Measurements from ENCODE around the gene TRIM24.

TRIM24 gene

DNA sequence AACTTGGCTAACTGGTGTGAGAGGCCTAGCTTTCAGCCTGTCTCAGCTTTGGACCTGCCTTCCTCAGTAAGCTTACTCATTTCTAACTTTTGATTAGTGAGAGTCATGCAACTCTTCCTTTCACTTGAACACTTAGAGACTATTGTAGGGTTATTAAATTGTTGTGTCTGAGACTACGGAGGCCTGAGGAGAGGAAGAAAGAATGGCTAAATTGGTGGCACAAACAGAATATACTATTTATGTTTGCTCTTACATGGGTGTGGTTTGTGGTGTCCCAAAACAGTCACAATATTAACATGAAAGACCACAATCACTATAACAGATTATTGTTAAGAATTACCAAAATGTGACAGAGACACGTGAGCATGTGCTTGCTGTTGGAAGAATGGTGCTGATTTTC lies 82.1 kb downstream of the TRIM24 start:
- no peak for DNase-seq

DNA sequence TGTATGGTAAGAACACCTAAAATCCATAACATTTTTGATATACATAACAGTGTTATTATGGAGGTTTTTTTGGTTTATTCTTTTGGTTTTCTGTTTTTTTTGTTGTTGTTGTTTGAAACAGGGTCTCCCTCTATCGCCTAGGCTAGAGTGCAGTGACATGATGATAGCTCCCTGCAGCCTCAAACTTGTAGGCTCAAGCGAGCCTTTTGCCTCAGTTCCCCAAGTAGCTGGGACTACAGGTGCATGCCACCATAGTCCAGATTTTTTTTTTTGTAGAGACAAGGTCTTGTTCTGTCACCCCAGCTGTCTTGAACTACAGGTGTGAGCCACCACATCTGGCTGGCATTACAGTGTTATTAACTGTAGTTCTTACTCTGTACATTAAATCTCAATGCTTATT lies 83.7 kb downstream of the TRIM24 start:
- DNase-seq: no peak

DNA sequence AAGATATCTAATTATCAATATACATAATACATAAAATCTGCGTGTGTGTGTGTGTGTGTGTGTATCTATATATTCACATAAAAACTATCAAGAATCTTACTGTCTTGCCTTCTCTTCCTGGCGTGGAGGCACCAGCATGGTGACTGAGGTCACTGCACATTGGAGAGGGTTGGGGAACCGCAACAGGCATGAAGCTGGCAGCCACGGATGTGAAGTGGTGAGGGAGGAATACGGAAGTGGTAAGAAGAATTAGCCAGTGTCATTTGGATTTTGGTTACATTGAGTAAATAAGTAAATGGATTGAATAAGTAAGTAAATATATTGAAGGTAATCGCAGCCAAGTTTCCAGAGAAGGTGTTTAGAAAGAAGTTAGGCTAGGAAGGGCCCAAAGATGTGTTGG lies 85.1 kb downstream of the TRIM24 start:
- DNase-seq: no peak

DNA sequence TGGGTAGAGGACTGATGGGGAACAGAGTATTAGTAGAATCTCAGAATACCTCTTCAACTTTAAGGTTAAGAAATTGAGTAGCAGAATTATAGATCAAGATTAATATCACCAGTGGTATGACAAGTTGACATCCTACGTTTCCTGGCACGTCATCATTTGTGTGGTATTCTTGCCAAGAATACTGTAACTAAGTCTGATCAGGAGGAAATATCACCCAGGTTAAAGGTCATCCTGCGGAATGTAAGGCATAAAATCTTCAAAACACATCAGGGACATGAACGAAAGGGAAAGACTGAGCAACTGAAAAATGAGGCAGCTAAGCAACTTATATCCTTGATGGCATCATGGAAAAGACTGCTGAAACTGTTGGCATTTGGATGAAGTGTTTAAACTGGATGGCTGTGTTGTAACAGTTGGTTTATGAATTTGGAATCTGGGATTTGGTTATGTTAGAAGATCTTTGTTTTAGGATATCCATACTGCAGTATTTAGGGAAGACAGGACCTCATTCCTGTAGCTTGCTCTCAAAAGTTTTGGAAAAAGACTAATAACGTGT lies 86.1 kb downstream of the TRIM24 start:
- DNase-seq: no peak

DNA sequence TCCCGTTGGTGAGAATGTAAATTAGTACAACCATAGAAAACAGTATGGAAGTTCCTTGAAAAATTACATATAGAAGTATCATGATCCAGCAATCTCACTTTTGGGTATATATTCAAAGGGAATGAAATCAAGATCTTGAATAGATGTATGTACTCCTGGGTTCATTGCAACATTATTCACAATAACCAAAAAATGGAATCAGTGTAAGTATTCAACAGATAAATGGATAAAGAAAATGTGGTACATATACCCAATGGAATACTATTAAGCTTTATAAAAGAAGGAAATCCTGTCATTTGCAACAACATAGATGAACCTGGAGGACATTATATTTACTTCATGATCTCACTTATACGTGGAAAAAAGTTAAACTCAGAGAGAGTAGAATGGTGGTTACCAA lies 86.8 kb downstream of the TRIM24 start:
- DNase-seq: no peak

DNA sequence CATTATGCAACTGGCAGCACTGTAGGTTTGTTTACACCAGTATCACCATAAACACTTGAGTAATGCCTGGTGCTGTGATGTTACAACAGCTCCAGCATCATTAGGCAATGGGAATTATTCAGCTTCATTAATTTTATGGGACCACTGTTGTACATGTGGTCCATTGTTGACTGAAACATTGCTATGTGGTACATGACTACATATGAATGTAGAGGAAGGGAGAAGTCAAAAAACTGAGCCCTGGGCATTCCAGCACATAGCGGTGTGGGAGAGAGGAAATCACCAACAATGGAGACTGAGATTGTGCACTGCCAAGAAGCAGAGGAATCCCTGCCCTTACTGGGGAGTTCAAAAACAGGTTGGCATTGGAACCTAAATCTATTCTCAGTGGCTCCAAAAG lies 89.0 kb downstream of the TRIM24 start:
- DNase-seq: no peak

DNA sequence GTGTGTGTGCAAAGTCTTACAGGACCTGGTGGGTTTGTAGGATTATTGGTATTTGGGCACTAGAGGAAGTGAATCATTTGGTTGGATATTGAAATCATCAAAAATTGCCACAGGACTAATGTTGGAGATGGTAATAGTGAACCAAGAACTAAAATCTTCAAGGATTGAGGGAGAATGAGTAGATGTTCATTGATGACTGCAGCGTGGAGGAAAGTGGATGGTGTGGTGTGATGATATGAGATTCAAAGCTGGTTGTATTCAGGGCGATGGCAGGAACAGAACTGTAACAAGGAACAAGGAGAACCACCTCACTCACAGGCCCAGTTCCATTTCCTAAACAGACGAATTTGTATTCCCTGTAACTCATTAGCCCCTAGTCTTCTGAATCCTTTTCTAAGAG lies 90.3 kb downstream of the TRIM24 start:
- no peak for DNase-seq

DNA sequence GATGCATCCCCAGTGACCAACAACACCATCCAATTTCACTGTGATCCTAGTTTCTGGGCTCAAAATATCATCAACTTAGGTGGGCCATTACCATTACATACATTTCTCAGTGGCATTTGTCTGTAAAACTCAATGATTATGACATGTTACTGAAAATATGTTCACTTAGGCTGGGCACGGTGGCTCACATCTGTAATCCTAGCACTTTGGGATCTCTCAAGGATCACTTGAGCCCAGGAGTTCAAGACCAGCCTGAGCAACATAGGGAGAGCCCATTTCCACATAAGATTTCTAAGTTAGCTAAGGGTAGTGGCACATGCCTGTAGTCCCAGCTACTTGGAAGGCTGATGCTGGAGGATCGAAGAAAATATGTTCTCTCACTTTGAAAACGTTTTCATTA lies 91.0 kb downstream of the TRIM24 start:
- DNase-seq: no peak

DNA sequence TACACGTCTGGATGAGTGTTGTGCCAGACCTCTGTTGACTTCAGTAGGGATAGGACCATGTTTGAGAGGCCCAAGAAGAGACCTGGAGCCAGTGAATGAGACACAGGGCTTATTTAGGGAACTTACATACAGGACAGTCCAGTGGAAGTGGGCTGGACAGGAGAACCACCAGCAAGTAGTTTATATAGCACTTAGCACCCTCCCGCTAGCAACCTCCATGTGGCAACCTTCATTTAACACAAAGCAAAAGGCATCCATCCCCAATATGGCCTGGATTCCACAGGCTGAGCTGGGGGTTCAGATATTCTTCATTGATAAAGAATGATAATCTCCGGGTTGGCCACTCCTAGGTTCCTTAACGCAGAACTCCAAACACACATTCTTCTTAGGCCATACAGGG lies 93.7 kb downstream of the TRIM24 start:
- DNase-seq: no peak

DNA sequence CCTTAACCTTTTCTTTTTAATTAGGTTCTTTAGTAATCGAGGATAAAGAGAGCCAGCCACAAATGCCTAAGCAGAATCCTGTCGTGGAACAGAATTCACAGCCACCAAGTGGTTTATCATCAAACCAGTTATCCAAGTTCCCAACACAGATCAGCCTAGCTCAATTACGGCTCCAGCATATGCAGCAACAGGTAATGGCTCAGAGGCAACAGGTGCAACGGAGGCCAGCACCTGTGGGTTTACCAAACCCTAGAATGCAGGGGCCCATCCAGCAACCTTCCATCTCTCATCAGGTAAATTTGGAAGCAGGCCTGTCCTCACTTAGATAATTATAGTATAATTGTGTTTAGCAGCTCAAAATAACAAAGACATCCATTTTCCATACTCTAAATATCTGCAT lies 94.6 kb downstream of the TRIM24 start:
- no peak for DNase-seq

DNA sequence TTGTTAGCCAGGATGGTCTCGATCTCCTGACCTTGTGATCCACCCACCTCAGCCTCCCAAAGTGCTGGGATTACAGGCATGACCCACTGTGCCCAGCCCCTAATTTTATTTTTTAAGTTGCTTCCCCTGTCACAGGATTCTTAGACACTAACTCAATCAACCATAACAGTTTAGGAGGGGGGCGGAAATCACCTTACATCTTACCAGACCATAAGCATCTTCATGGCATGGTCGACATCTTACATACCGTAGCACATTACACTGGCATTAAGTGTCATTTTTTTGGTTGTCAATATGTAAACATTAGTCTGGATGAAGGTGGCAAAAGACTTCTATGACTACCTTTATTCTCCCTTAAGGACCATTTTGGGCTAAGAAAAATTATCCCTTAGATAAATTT lies 95.6 kb downstream of the TRIM24 start:
- DNase-seq: no peak

DNA sequence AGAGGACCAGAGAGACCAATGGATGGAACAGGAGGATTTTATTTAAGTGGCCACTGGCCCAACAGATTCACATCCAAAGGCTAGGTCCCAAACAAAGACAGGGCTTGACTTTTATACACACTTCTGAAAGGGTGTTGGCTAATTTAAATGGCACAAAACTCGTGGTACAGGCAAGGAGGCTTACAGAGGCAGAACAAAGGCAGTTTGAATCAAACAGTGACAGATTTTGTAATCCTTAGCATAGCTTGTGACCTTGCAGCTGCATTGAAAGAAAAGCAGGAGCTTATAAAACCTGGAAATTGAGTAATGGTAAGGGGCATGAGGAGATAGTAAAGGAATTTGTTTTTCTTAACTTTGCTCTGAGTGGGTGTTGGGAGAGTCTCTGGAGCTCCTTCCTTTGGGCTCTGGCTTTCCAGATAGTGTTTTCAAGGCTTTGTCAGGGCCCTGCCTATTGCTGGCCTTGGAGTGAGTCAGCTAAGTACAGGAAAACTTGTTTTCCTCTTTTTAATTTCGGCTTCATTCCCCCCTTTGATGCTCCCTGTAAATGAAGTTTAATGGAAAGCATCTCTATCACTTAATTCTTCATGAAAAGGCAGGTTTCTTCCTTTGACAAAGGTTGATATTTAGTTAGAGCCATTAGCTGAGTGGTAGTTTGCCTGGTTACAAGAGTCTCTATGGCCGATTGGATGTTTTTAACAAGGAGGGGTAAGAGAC lies 96.9 kb downstream of the TRIM24 start:
- DNase-seq: no peak

DNA sequence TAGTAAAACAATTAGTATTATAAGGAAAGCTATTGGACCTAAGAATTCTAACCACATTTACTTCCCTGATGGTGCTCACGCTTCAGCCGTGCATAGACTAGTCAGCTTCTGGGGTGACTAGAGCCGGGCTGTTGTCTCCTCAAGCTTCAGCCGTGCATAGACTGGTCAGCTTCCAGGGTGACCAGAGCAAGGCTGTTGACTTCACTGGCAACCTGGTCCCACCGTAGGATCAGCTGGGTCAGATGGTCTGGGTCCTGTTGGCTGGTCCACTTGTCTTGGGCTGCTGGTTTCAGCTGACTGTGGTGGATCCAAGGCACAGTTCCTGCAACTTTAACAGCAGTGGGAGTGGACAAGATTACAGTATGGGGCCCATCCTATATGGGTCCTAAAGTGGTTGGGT lies 99.4 kb downstream of the TRIM24 start:
- DNase-seq: no peak

DNA sequence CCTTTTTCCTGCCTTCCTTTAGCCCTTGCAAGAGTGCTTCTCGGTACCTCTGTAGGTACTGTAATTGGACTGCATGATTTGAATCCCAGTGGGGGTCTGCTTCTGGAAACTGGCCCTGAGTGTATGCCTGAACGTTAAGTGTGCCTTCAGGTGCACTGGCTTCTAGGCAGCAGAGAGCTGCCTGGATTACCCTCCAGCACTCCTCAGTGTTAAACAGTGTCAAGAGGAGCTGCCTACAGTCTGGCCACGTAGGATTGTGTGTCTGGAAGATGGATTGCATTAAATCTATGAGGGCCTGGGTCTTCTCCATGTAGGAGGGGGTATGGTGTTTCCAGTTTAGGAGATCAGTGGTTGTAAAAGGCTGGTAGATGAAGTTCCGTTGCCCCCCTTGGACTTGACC lies 103.7 kb downstream of the TRIM24 start:
- no peak for DNase-seq

DNA sequence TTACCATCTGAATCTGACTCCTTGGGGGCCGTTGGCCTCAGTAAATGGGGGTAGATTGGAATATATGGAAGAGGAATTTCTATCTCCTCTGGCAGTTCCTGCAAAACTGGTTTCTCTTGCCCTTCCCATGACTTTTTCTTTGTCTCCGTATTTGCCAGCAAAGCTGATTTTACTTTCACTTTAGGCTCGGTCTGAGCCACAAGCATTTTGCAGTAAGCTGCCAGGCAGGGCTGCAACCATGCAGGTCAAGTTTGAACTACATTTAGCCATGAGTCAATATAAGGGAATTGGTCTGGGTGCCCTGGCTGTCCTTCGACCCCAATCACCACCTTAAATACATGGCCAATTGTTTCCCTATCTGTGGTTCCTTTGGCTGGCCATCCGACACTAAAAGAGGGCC lies 104.3 kb downstream of the TRIM24 start:
- DNase-seq: no peak

DNA sequence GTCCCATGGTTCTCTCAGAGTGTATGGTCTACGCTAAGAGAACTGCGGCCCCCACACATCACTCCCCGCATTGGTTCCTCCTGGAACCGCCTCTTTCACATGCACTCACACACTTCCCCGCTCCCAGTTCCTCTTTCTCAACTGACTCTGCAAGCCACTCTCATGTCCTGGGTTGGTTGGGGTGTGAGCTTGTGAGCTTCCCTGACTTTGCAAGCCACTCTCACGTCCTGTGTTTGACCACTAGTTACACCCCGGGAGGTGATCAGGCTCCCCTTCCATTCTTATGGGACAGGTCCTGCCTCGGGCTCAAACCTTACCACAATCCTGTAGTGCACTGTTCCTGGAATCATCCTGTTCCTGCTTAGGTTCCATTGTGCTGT lies 105.0 kb downstream of the TRIM24 start:
- no peak for DNase-seq

DNA sequence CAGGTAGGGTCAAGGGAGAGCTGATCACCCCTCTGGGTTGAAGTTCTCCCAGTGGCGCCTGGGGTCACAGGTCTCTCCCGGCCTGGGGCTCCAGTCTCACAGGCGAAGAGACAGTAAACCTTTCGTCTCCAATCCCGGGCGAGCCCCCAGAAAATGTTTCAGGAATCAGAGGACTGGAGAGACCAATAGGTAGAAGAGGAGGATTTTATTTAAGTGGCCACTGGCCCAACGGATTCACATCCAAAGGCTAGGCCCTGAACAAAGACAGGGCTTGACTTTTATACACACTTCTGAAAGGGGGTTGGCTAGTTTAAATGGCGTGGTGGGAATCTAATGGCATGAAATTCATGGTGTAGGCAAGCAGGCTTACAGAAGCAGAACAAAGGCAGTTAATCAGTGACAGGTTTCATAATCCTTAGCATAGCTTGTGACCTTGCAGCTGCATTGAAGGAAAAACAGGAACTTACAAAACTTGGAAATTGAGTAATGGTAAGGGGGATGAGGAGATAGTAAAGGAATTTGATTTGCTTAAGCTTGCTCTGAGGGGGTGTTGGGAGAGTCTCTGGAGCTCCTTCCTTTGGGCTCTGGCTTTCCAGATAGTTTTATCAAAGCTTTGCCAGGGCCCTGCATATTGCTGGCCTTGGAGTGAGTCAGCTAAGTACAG lies 105.5 kb downstream of the TRIM24 start:
- no peak for DNase-seq

DNA sequence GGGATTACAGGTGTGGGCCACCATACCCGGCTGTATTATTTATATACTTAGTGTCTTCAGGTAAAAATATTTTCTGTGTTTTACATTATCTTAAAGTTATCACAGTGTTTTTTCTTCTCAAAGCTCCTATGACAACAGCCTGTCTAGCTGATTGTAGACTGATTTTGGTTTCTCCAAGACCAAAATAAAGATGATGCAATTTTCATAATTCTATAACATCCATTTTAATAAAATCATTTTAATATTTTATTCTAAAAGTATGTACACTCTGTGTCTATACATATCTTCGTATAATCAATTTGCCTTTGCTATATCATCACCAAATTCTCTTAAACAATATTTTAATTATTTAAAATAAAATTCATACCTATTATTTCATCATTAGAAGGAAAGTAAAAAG lies 108.6 kb downstream of the TRIM24 start:
- no peak for DNase-seq

DNA sequence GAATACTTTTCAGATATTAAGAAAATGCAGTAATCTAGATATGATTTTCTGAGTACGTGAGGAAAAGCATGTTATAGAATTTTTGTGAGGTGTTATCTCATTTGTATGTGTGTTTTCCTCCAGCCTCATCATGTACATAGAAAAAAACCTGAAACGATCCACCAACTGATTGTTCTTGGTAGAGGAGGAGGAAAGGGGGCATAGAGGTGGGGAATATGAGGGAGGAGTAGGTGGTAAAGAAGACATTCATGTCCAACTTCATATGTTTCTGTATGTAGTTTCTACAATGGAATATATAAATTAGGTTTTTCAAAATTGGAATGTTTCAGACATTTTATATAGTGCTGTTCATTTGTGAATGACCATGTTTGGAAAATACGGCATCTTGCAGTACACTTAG lies 109.4 kb downstream of the TRIM24 start:
- DNase-seq: no peak

DNA sequence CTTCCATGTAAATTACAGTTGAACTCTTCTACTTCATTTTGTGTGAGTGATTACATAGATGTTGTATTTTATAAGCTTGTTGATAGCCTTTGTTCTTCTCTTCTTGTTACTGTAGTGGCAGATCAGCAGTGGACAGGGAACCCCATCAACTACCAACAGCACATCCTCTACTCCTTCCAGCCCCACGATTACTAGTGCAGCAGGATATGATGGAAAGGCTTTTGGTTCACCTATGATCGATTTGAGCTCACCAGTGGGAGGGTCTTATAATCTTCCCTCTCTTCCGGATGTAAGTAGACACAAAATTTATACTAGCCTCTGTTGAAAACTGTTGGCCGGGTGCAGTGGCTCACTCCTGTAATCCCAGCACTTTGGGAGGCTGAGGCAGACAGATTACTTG lies 110.7 kb downstream of the TRIM24 start:
- DNase-seq: no peak

DNA sequence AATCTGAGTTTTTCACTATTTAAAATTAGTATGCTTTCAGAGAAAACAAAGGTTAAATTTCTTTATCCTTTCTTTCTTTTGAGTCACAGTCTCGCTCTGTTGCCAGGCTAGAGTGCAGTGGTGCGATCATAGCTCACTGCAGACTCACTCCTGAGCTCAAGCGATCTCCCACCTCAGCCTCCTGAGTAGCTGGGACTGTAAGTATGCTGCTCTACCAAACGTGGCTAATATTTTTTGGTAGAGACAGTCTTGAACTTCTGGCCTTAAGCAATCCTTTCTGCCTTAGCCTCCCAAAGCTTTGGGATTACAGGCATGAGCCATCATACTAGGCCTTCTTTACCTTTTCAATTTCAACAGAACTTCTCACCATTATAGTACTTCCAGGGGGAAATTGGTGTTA lies 113.7 kb downstream of the TRIM24 start:
- DNase-seq: no peak

DNA sequence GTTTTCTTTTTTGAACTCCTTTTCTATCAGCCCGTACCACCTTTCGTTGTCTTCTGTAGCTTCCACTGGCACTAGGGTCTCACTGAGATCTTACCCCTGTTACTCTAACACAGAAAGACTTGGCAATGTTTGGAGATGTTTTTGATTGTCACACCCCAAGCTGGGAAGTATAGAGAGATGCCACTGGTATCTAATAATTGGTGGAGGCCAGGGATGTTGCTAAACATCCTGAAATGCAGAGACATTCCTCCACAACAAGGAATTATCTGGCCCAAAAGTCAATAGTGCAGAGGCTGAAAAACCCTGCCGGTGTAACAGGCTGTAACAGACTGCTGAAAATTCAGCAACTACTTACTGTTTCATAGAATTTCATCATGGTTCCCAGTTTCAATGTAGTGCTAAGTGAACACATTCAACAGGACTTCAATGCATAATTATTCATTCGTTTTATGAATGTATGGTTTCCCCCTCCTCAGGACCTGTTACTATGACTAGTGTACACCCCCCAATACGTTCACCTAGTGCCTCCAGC lies 115.9 kb downstream of the TRIM24 start:
- DNase-seq: no peak

DNA sequence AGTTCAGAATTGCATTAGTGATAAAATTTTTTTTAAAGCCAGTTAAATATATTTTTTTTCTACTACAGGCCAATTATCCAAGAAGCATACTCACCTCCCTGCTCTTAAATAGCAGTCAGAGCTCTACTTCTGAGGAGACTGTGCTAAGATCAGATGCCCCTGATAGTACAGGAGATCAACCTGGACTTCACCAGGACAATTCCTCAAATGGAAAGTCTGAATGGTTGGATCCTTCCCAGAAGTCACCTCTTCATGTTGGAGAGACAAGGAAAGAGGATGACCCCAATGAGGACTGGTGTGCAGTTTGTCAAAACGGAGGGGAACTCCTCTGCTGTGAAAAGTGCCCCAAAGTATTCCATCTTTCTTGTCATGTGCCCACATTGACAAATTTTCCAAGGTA lies 119.1 kb downstream of the TRIM24 start:
- no peak for DNase-seq

DNA sequence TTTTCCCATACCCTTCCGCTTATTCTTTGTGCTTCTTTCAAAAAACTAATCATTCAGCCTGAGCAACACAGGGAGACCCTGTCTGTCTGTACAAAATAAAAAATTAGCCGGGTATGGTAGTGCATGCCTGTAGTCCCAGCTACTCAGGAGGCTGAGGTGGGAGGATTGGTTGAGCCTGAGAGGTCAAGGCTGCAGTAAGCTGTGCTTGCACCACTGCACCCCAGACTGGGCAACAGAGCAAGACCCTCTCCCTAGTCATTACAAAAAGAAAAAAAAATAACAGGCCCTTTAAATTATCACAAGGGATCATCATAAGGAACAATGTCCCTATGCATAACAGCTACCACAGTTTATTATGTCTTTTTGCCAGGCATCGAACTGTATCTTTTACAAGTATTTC lies 119.6 kb downstream of the TRIM24 start:
- DNase-seq: no peak

DNA sequence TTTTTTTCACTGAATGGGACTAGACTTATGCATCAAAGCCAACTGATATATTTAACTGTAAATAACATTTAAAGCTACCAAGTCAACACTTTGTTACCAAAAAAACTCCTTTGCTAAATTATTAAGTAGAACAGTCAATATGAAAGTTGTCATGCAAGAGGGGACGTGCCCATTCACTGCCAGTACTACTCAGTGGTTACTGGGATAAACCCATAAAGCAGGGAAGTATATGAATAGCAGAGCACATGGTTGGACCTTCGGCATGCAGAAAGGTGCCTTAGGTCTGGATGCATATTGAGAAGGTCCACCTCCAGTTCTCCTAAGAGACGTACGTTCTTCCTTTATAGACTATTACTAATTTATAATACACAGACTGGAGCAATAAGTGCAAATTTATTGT lies 121.0 kb downstream of the TRIM24 start:
- no peak for DNase-seq
